Astrocyte of the cerebellum (primary cell): ENCODE data around the gene MARCOL.

Experiments used
- DNase-seq: peaks from one replicate; pipeline ENCODE4 v3.0.0-alpha.2; 2011; ENCODE audit warnings: low read depth
- H3K4me3 ChIP-seq: 2 replicates; pipeline ENCODE4 v1.5.1; 2011; ENCODE audit warnings: mild to moderate bottlenecking, low read depth, low read length, moderate library complexity
- in situ Hi-C: cut with HindIII; loops from 2 replicates; pipeline ENCODE4 v1.10.0; 2017; ENCODE audit warnings: low sequenced_read_pairs
- TF ChIP-seq, protein P1 (sequence below): IDR thresholded peaks from 2 replicates; pipeline ENCODE4 v1.5.1; 2012; ENCODE audit warnings: low read length, low read depth, moderate library complexity, mild to moderate bottlenecking; ENCODE audit errors: missing control alignments

The MARCOL gene

DNA sequence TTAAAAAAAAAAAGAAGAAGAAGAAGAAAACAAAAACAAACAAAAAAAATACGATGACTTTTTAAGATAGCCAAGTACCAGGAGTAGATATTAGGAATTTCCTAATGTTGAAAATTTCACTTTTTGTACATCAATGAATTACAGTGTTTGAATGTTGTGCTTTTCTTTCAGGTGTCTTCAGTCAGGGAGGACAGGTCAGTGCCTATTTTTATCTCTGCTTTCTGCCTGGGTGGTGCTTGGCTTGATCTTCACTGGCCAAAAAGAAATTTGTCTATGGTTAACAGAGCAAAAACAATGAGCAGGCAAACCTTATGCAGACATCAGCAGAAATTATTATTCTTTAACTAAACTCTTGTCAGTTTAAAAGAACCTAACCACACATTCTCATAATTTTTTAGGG, 32.5 kb upstream of the MARCOL start:
- no peak overlapping the region for H3K4me3 ChIP-seq
- TF ChIP-seq, protein P1, sequence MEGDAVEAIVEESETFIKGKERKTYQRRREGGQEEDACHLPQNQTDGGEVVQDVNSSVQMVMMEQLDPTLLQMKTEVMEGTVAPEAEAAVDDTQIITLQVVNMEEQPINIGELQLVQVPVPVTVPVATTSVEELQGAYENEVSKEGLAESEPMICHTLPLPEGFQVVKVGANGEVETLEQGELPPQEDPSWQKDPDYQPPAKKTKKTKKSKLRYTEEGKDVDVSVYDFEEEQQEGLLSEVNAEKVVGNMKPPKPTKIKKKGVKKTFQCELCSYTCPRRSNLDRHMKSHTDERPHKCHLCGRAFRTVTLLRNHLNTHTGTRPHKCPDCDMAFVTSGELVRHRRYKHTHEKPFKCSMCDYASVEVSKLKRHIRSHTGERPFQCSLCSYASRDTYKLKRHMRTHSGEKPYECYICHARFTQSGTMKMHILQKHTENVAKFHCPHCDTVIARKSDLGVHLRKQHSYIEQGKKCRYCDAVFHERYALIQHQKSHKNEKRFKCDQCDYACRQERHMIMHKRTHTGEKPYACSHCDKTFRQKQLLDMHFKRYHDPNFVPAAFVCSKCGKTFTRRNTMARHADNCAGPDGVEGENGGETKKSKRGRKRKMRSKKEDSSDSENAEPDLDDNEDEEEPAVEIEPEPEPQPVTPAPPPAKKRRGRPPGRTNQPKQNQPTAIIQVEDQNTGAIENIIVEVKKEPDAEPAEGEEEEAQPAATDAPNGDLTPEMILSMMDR = no peak
- in situ Hi-C loops = no loop called here
- DNase-seq = no peak

DNA sequence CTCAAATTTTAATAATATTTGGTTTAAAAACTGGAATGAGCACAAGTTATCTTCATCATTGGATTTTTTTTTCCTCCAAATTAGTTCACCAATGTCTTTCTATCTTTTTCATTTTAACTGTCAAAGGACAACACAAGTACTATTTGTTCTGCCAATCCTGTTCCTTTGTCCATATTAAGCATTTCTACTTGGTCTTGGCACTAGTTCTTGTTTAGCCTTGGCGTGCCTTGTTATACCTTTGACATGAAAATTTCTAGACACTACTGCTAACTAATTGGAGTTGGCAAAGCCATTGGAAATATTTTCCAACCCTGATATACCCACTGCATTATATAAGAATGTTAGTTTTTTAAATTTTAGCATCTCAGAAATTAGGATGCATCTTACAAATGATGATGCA, 31.7 kb upstream of the MARCOL start:
- no peak for DNase-seq
- H3K4me3 ChIP-seq = no peak overlapping the region
- in situ Hi-C loops = no loop called here
- TF ChIP-seq, protein P1 = no peak

DNA sequence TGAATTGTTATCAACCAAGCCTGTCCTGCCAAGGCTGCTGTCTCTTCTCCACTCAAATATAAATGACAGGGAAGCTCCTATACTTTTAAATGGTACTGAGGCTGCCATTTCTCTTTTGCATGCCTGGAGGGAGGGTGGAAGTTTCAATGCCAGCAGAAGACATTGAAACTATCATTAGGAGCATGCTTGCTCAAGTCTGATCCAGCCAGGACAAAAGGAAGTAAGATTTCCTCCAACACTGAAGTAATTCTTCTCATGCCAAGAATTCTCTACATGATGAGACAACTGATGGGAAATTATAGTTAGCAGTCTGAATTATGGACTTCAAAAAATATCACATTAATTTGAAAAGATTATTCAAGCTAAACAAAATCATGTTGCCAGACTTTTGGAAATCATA, 30.1 kb upstream of the MARCOL start:
- H3K4me3 ChIP-seq = no peak overlapping the region
- DNase-seq = no peak
- TF ChIP-seq, protein P1 = no peak
- in situ Hi-C loops = no loop called here

DNA sequence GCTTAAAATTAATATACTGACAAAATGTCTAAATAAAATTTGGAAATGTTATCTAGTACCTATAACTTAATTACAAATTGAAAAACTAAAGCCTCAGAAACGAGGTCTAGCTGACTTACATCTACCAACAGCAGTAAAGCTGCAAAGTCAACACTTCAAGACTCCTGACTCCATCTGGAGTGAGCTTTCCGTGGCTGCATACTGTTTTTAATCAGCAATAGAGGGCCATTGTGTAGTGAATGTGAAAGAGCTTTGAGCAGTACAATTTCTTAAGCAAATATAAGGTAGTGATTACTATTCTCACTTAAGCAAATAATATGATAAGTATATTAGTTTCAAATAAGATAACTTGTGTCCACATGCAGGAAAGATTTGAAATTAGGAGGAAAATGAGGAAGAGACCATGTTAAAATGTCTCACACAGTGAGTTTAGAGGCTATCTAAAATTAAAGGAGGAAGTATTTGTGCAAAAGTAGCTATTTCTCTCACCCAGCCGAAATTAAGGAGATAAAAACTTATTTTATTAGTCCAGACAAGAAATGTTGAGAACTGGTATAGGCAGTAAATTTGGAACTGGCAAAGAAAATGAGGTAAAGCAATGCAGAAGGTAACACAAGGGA, 29.1 kb upstream of the MARCOL start:
- no peak for DNase-seq
- in situ Hi-C loops = no loop called here
- TF ChIP-seq, protein P1 = no peak
- H3K4me3 ChIP-seq = no peak overlapping the region

DNA sequence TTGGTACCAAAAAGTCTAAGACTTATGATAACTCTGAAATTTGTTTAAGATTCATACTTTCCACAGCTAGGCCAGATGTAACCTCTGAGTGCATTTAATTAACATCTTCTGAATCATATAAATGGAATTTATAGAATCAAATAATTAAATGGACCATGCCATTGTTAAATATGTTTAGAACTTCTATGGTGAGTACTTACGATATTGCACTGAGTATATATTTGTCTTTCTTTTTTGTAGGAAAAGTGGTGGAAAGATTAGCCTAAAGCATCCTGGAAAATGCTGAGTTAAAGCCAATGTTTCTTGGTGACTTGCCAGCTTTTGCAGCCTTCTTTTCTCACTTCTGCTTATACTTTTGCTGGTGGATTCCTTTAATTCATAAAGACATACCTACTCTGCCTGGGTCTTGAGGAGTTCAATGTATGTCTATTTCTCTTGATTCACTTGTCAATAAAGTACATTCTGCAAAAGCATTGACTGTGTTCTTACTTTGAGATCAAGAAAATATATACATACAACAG, 23.6 kb upstream of the MARCOL start:
- no peak for DNase-seq
- H3K4me3 ChIP-seq = no peak overlapping the region
- in situ Hi-C loops = no loop called here
- TF ChIP-seq, protein P1 = no peak

DNA sequence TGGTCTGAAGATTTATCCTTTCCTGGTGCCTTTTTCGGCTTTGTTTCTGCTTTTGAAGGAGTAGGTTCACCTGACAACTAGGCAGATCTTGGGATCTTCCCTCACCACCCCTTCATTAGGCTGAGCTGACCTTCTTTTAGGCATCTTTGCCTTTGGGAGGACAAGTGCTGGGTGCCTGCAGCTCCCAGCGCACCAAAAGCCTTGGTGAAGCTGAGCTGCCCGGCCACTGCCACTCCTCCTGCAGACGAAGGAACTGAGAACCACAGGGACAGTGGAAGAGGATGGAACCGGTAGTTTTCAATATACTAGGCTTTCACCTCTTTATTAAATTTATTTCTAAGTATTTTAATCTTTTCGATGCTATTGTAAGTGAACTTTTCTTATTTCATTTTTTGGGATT, 16.8 kb upstream of the MARCOL start:
- TF ChIP-seq, protein P1 = no peak
- H3K4me3 ChIP-seq = no peak overlapping the region
- in situ Hi-C loops = no loop called here
- no peak for DNase-seq
